ENCODE results near the gene TMEM242.

- TF ChIP-seq CTCF (IDR thresholded peaks at IDR 0.05; ENCODE audit: insufficient read depth, low read depth, low read length) (no peak), EZH2 (IDR thresholded peaks at IDR 0.05; ENCODE audit: insufficient read depth, low read length) (no peak)
These were observed 22.9 kb downstream of the TMEM242 start for GRCh38 chr6:157300436-157300835.

All from astrocyte (in vitro differentiated cells and primary cell).